ENCODE results near the gene HAUS5. TPM values are rescaled to one million over a fixed set of nuclear protein-coding genes. Genes with fewer than 3 reads are reported as not detected.
"Not testable (repeated sequence)": the region's sequence is repeated elsewhere in the genome, so short reads cannot be mapped to it uniquely, and the experiment has no call there.

The HAUS5 gene
- total and polyA plus RNA-seq, 8 donors, result 5.6 to 22.5 (median 7.4) TPM

DNA sequence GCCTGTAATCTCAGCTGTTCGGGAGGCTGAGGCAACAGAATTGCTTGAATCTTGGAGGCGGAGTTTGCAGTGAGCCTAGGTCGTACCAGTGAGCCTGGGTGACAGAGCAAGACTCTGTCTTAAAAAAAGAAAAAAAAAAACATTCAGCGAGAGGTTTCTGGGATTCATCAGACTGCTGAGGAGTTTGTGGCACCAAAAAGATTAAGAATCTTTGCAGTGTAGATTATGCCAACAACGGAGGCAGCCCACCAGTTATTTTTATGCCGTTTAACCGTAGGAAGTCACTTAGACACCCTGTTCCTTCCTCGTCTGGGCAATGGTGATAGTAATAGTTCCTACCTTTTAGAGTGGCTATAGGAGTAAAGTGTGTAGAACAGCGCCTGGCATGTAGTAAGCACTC is 38.0 kb downstream of the HAUS5 start:
- TF ChIP-seq, protein P1, sequence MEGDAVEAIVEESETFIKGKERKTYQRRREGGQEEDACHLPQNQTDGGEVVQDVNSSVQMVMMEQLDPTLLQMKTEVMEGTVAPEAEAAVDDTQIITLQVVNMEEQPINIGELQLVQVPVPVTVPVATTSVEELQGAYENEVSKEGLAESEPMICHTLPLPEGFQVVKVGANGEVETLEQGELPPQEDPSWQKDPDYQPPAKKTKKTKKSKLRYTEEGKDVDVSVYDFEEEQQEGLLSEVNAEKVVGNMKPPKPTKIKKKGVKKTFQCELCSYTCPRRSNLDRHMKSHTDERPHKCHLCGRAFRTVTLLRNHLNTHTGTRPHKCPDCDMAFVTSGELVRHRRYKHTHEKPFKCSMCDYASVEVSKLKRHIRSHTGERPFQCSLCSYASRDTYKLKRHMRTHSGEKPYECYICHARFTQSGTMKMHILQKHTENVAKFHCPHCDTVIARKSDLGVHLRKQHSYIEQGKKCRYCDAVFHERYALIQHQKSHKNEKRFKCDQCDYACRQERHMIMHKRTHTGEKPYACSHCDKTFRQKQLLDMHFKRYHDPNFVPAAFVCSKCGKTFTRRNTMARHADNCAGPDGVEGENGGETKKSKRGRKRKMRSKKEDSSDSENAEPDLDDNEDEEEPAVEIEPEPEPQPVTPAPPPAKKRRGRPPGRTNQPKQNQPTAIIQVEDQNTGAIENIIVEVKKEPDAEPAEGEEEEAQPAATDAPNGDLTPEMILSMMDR (IDR thresholded peaks at IDR 0.05), result no peak
- Histone ChIP-seq H3K36me3 (peaks cover 3 to 24% (median 5%) of the 10 kb centered on the region in 3 donors), H3K9me3 (no peaks in the 10 kb centered on the region), H3K4me1 (peaks cover 0 to 12% (median 8%) of the 10 kb centered on the region in 3 donors), H3K27me3 (no peaks in the 10 kb centered on the region), H3K27ac (no peak overlapping the region), H3K4me3 (no peak overlapping the region)
- no peak for FAIRE-seq
- no peak for ATAC-seq
- no peak for DNase-seq
- intact Hi-C loops (cut with DNase I), result no loop called here
- 79% methylated on average over 9 of the region's 9 CpGs for WGBS, 2 donors

DNA sequence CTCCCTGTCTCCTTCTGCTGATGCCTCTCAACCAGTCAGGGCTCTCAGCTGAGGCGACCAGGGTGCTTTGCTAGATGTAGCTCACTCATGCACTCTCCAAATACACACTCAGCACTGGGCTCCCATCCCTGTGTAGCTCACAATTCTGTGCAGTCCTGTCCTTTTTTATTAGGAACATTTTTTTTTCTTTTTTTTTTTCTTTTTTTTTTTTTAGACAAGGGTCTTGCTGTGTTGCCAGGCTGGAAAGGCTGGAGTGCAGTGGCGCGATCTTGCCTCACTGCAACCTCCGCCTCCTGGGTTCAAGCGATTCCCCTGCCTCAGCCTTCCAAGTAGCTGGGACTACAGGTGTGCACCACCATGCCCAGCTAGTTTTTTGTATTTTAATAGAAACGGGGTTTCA is 42.3 kb downstream of the HAUS5 start:
- H3K27ac ChIP-seq; DNase-seq; H3K27me3 ChIP-seq; FAIRE-seq; intact Hi-C loops (cut with DNase I); H3K9me3 ChIP-seq; ATAC-seq; H3K4me3 ChIP-seq; H3K4me1 ChIP-seq: not testable (repeated sequence)
- 93 to 95% methylated on average over 6 of the region's 6 CpGs for WGBS, 2 donors
- H3K36me3 ChIP-seq, result peaks cover 3 to 60% (median 5%) of the 10 kb centered on the region in 3 donors

DNA sequence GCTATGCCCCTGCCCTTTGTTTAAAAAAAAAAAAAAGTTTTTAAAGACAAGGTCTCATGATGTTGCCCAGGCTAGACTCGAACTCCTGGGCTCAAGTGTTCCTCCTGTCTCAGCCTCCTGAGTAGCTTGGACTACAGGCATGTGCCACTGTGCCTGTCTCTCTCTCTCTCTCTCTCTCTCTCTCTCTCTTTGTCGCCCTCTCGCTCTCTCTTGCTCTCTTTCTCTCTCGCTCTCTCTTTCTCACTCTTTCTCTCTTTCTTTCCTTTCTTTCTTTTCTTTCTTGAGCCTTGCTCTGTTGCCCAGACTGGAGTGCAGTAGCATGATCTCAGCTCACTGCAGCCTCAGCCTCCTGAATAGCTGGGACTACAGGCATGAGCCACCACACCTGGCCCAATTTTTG is 43.1 kb downstream of the HAUS5 start:
- H3K27ac ChIP-seq, result no peak overlapping the region
- WGBS, 2 donors, result 95 to 96% methylated on average over 4 of the region's 4 CpGs
- no peaks in the 10 kb centered on the region for H3K9me3 ChIP-seq
- TF ChIP-seq, protein P1 (IDR thresholded peaks at IDR 0.05), result no peak
- H3K27me3 ChIP-seq, result no peaks in the 10 kb centered on the region
- no peak for FAIRE-seq
- H3K4me1 ChIP-seq, result no peaks in the 10 kb centered on the region
- peaks cover 3 to 65% (median 5%) of the 10 kb centered on the region in 3 donors for H3K36me3 ChIP-seq
- intact Hi-C loops (cut with DNase I), result no loop called here
- no peak for DNase-seq
- H3K4me3 ChIP-seq, result no peak overlapping the region
- ATAC-seq, result no peak

DNA sequence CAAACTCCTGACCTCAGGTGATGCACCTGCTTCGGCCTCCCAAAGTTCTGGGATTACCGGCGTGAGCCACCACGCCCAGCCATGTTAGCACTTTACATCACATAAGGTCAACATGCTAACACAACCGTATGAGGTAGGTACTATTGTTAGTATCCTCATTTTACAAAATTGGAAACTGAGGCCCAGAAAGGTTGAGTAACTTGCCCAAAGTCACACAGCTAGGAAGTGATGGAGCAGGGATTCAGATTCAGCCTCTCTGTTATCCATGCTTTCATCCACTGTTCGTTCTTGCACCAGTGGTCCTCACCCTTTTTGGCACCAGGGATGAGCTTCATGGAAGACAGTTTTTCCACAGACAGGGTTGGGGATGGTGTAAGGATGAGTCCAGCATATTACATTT is 44.2 kb downstream of the HAUS5 start:
- intact Hi-C loops (cut with DNase I), result no loop called here
- ATAC-seq (no peak), FAIRE-seq (no peak), DNase-seq (no peak)
- Histone ChIP-seq H3K9me3 (no peaks in the 10 kb centered on the region), H3K27ac (no peak overlapping the region), H3K4me1 (no peaks in the 10 kb centered on the region), H3K4me3 (no peak overlapping the region), H3K36me3 (peaks cover 3 to 62% (median 5%) of the 10 kb centered on the region in 3 donors), H3K27me3 (no peaks in the 10 kb centered on the region)
- TF ChIP-seq, protein P1 (IDR thresholded peaks at IDR 0.05), result no peak
- WGBS, 2 donors, result 94 to 96% methylated on average over 6 of the region's 6 CpGs

DNA sequence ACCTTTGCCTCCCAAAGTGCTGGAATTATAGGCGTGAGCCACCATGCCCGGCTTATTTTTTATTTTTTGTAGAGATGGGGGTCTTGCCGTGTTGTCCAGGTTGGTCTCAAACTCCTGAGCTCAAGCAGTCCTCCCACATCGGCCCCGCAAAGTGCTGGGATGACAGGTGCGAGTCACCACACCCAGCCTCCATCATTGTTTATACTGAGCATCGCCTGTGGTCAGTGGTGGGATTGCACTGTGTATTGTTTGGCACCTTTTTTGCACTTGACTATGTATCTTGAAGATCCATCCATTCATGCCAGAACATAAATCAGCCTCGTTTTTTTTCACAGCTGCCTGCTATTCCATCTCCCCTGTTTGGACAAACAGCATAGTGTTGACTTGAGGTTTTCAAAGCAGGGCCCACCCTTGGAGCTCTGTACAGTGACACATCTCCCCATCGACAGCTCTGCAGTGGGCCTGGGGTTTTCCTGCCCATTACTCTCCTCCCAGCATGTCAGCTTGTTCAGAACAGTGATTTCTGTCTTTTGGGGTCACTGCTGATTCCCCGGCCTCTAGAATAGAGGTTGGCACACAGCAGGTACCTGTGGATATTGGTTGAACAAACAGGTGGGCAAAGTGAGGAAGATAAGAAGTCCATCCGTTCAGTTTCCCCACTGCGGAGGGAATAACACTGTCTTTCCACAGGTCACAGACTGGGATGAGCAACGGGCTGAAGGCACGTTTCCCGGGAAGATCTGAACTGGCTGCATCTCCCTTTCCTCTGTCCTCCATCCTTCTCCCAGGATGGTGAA is 45.6 kb downstream of the HAUS5 start:
- peaks cover 0 to 65% (median 5%) of the 10 kb centered on the region in 3 donors for H3K36me3 ChIP-seq
- TF ChIP-seq, protein P1 (IDR thresholded peaks at IDR 0.05), result no peak
- DNase-seq, result no peak
- no peaks in the 10 kb centered on the region for H3K27me3 ChIP-seq
- intact Hi-C loops (cut with DNase I), result no loop called here
- FAIRE-seq, result no peak
- 86 to 89% methylated on average over 15 of the region's 15 CpGs for WGBS, 2 donors
- no peak for ATAC-seq
- no peak overlapping the region for H3K27ac ChIP-seq
- no peaks in the 10 kb centered on the region for H3K4me1 ChIP-seq
- H3K4me3 ChIP-seq, result no peak overlapping the region
- H3K9me3 ChIP-seq, result no peaks in the 10 kb centered on the region
